Activated CD8-positive, alpha-beta T cell treated with anti-CD3 and anti-CD28 coated beads for 36 hours (primary cell): ENCODE data around the gene SLC7A5. TPM values are rescaled to one million over a fixed set of nuclear protein-coding genes. Genes with fewer than 3 reads are reported as not detected.

Source experiments
- ATAC-seq: fragments of 200-7000 bp; cut with Tn5 transposase; one replicate; pipeline ENCODE4 v1.10.0; 2021; ENCODE audit warnings: mild to moderate bottlenecking, moderate library complexity
- CTCF ChIA-PET: fragments of 350-600 bp; sonication (Branson Sonifier 250); formaldehyde crosslinking; loops from one replicate; lab custom pipeline; 2021; ENCODE audit warnings: antibody characterized with exemption; lab: Charles Lee
- POLR2A ChIA-PET: fragments of 350-600 bp; sonication (Branson Sonifier 250); formaldehyde crosslinking; loops from one replicate; lab custom pipeline; 2021; ENCODE audit warnings: antibody characterized with exemption; lab: Charles Lee
- DNase-seq: peaks from one replicate; pipeline ENCODE4 v3.0.0-alpha.2; 2020
- H3K27ac Mint-ChIP-seq: one replicate; pipeline ENCODE4 v1.8.0; 2021; ENCODE audit warnings: mild to moderate bottlenecking, mixed read lengths
- H3K27me3 Mint-ChIP-seq: one replicate; pipeline ENCODE4 v1.8.0; 2021; ENCODE audit warnings: mixed read lengths
- H3K36me3 Mint-ChIP-seq: one replicate; pipeline ENCODE4 v1.8.0; 2021; ENCODE audit warnings: low read depth, mixed read lengths
- H3K4me1 Mint-ChIP-seq: one replicate; pipeline ENCODE4 v1.8.0; 2021; ENCODE audit warnings: low read depth, mixed read lengths
- H3K4me3 Mint-ChIP-seq: one replicate; pipeline ENCODE4 v1.8.0; 2021; ENCODE audit warnings: mild to moderate bottlenecking, moderate library complexity, mixed read lengths
- H3K9me3 Mint-ChIP-seq: one replicate; pipeline ENCODE4 v1.8.0; 2021; ENCODE audit warnings: mixed read lengths
- CTCF ChIP-seq: fragments of 200-600 bp; IDR thresholded peaks from one replicate; pipeline ENCODE4 v1.8.0; 2022; ENCODE audit warnings: antibody characterized with exemption, mild to moderate bottlenecking
- intact Hi-C: fragments of 100-400 bp; cut with micrococcal nuclease; formaldehyde crosslinking; loops from one replicate; pipeline ENCODE4 v1.10.0; 2022
- total RNA-seq, 2 experiments: library from RNA; stranded (reverse); gene quantifications; one replicate each; pipeline ENCODE4 v1.2.3, GENCODE V29; 2021

The SLC7A5 gene
- total RNA-seq, 2 experiments from 2014 or later, result 230 to 236 TPM

GRCh38 chr16:87834005-87834667 is 35.2 kb downstream of the SLC7A5 start:
- Mint-ChIP-seq H3K36me3 (peaks cover 60% of the 10 kb centered on the region), H3K27me3 (no peaks in the 10 kb centered on the region), H3K27ac (no peak overlapping the region), H3K9me3 (no peaks in the 10 kb centered on the region), H3K4me3 (no peak overlapping the region), H3K4me1 (no peaks in the 10 kb centered on the region)
- DNase-seq (no peak), ATAC-seq (no peak)
- ChIA-PET CTCF (interaction anchor here (1.0 to 1.3 kb wide), 2 partner anchors 16 to 55 kb away, joined by 4 read pairs; no protein-coding TSS in a partner anchor), POLR2A (interaction anchor here (0.7 to 2.4 kb wide), 6 partner anchors 9 to 69 kb away, joined by 3 to 12 read pairs (median 4); partner anchors contain the start of gene KLHDC4)
- intact Hi-C loops, result no loop called here
- no peak for TF ChIP-seq CTCF

GRCh38 chr16:87833548-87833947 is 35.8 kb downstream of the SLC7A5 start:
- ChIA-PET CTCF (interaction anchor here (1.0 to 1.3 kb wide), 2 partner anchors 16 to 55 kb away, joined by 4 read pairs; no protein-coding TSS in a partner anchor), POLR2A (interaction anchor here (0.7 to 2.4 kb wide), 5 partner anchors 13 to 68 kb away, joined by 3 to 12 read pairs (median 3); partner anchors contain the start of gene KLHDC4)
- no peaks in the 10 kb centered on the region for H3K27me3 Mint-ChIP-seq
- no peak overlapping the region for H3K4me3 Mint-ChIP-seq
- intact Hi-C loops, result no loop called here
- ATAC-seq (no peak), DNase-seq (no peak)
- peaks cover 59% of the 10 kb centered on the region for H3K36me3 Mint-ChIP-seq
- H3K27ac Mint-ChIP-seq, result no peak overlapping the region
- H3K4me1 Mint-ChIP-seq, result no peaks in the 10 kb centered on the region
- no peaks in the 10 kb centered on the region for H3K9me3 Mint-ChIP-seq
- TF ChIP-seq CTCF, result no peak

- ChIA-PET CTCF (interaction anchor here (0.8 to 1.3 kb wide), 4 partner anchors 17 to 771 kb away, joined by 3 to 4 read pairs (median 4); no protein-coding TSS in a partner anchor), POLR2A (interaction anchor here (0.7 to 2.4 kb wide), 8 partner anchors 13 to 54 kb away, joined by 3 to 12 read pairs (median 4); no protein-coding TSS in a partner anchor)
- intact Hi-C loops, result no loop called here
- no peak for TF ChIP-seq CTCF
- H3K4me3 Mint-ChIP-seq, result no peak overlapping the region
- no peaks in the 10 kb centered on the region for H3K27me3 Mint-ChIP-seq
- H3K9me3 Mint-ChIP-seq, result no peaks in the 10 kb centered on the region
- no peak overlapping the region for H3K27ac Mint-ChIP-seq
- DNase-seq, result no peak
- H3K4me1 Mint-ChIP-seq, result no peaks in the 10 kb centered on the region
- H3K36me3 Mint-ChIP-seq, result peaks cover 55% of the 10 kb centered on the region
- no peak for ATAC-seq
Observed at GRCh38 chr16:87832741-87833502, 36.4 kb downstream of the SLC7A5 start.

GRCh38 chr16:87832137-87832527 is 37.2 kb downstream of the SLC7A5 start:
- intact Hi-C loops, result no loop called here
- H3K27ac Mint-ChIP-seq, result no peak overlapping the region
- H3K27me3 Mint-ChIP-seq, result no peaks in the 10 kb centered on the region
- H3K4me1 Mint-ChIP-seq, result peaks cover 2% of the 10 kb centered on the region
- ATAC-seq (no peak), DNase-seq (no peak)
- no peaks in the 10 kb centered on the region for H3K9me3 Mint-ChIP-seq
- H3K36me3 Mint-ChIP-seq, result peaks cover 49% of the 10 kb centered on the region
- H3K4me3 Mint-ChIP-seq, result no peak overlapping the region
- no peak for TF ChIP-seq CTCF
- POLR2A ChIA-PET, result interaction anchor here (1.1 to 1.5 kb wide), 3 partner anchors 13 to 25 kb away, joined by 3 to 5 read pairs (median 4); no protein-coding TSS in a partner anchor
- CTCF ChIA-PET, result interaction anchor here (0.8 to 1.1 kb wide), 2 partner anchors 63 to 770 kb away, joined by 3 read pairs; no protein-coding TSS in a partner anchor
